Keratinocyte (primary cell): ENCODE measurements around the gene DKK2. TPM values are rescaled to one million over a fixed set of nuclear protein-coding genes. Genes with fewer than 3 reads are reported as not detected.

Experiments used
- DNase-seq: peaks from one replicate; pipeline ENCODE4 v3.0.0-alpha.2; 2011; ENCODE audit warnings: low read depth, missing footprints, low spot score
- FAIRE-seq: peaks from 2 replicates; lab custom pipeline; 2011; peaks lifted over from hg19 to GRCh38; lab: Jason Lieb, UNC
- H2AFZ ChIP-seq: 2 replicates; pipeline ENCODE4 v1.6.0; 2012; ENCODE audit warnings: low read length, control low read depth, inconsistent platforms; ENCODE audit not compliant: control insufficient read depth
- H3K27ac ChIP-seq: 2 replicates; pipeline ENCODE4 v1.5.1; 2011; ENCODE audit warnings: low read length; ENCODE audit not compliant: control insufficient read depth, insufficient read depth
- H3K27me3 ChIP-seq: 3 replicates; pipeline ENCODE4 v1.6.0; 2011; ENCODE audit warnings: low read length; ENCODE audit not compliant: control insufficient read depth, insufficient read depth; ENCODE audit errors: extremely low read depth
- H3K36me3 ChIP-seq, 2 experiments: 2 replicates in 1 of 2; 3 replicates in 1 of 2; pipeline ENCODE4 v1.5.1; 2011; ENCODE audit warnings: low read length in 2 of 2, mild to moderate bottlenecking in 1 of 2; ENCODE audit not compliant: control insufficient read depth in 2 of 2, insufficient read depth in 2 of 2; ENCODE audit errors: extremely low read depth in 1 of 2
- H3K4me1 ChIP-seq: 3 replicates; pipeline ENCODE4 v1.5.1; 2011; ENCODE audit warnings: low read length; ENCODE audit not compliant: control insufficient read depth, insufficient read depth; ENCODE audit errors: extremely low read depth
- H3K4me2 ChIP-seq: 3 replicates; pipeline ENCODE4 v1.6.0; 2011; ENCODE audit warnings: low read depth, low read length; ENCODE audit not compliant: control insufficient read depth, insufficient read depth; ENCODE audit errors: extremely low read depth
- H3K4me3 ChIP-seq, 3 experiments: fragments of 200-600 bp in 1 of 3; sonication (generic) in 1 of 3; 2 replicates in 2 of 3; 3 replicates in 1 of 3; pipeline ENCODE4 v1.5.1; 2011 to 2016; ENCODE audit warnings: low read length in 3 of 3, mild to moderate bottlenecking in 3 of 3, control low read depth in 2 of 3, inconsistent platforms in 1 of 3, low read depth in 1 of 3, mixed read lengths in 1 of 3, mixed run types in 1 of 3, moderate library complexity in 1 of 3; ENCODE audit not compliant: control insufficient read depth in 2 of 3, insufficient read depth in 2 of 3; ENCODE audit errors: extremely low read depth in 1 of 3
- H3K79me2 ChIP-seq: 2 replicates; pipeline ENCODE4 v1.6.0; 2012; ENCODE audit warnings: low read length; ENCODE audit not compliant: control insufficient read depth, insufficient read depth
- H3K9ac ChIP-seq: 3 replicates; pipeline ENCODE4 v1.6.0; 2011; ENCODE audit warnings: low read length; ENCODE audit not compliant: control insufficient read depth, insufficient read depth; ENCODE audit errors: extremely low read depth
- H3K9me1 ChIP-seq: 3 replicates; pipeline ENCODE4 v1.6.0; 2011; ENCODE audit warnings: low read length; ENCODE audit not compliant: control insufficient read depth, insufficient read depth; ENCODE audit errors: extremely low read depth
- H3K9me3 ChIP-seq: 2 replicates; pipeline ENCODE4 v1.5.1; 2012; ENCODE audit warnings: low read depth, low read length; ENCODE audit not compliant: control insufficient read depth
- H4K20me1 ChIP-seq: 3 replicates; pipeline ENCODE4 v1.6.0; 2011; ENCODE audit warnings: low read length; ENCODE audit not compliant: control insufficient read depth, insufficient read depth; ENCODE audit errors: extremely low read depth
- EZH2 ChIP-seq: IDR thresholded peaks from one replicate; pipeline ENCODE4 v1.6.1; 2012; ENCODE audit warnings: inconsistent platforms, mild to moderate bottlenecking, low read length, moderate library complexity
- dilution Hi-C: fragments of 300-500 bp; cut with MboI; formaldehyde crosslinking; loops from one replicate; pipeline ENCODE4 v1.7.0; 2020; ENCODE audit warnings: low sequenced_read_pairs; ENCODE audit not compliant: extremely low pct_ligation_motif_present
- polyA plus RNA-seq, 5 experiments: library from polyadenylated mRNA; depleted of rRNA in 3 of 5; stranded (reverse) in 3 of 5; stranded (forward) in 1 of 5; unstranded in 1 of 5; fragments of >200 nt; gene quantifications; 1 replicate in 1 of 5; 2 replicates in 3 of 5; 3 replicates in 1 of 5; pipeline versions ENCODE4 v1.2.1 to v1.2.3, GENCODE V29; 2011 to 2012; ENCODE audit warnings: missing spikeins in 2 of 5, low read depth in 1 of 5, low replicate concordance in 1 of 5
- TF ChIP-seq, protein P1 (sequence below), 3 experiments: IDR thresholded peaks in 1 of 3; conservative IDR thresholded peaks in 1 of 3; optimal IDR thresholded peaks in 1 of 3; 2 replicates in 2 of 3; 3 replicates in 1 of 3; pipeline versions ENCODE3 to v1.5.1; 2011; ENCODE audit warnings: low read length in 3 of 3, mild to moderate bottlenecking in 3 of 3, moderate library complexity in 2 of 3, control low read depth in 1 of 3, inconsistent platforms in 1 of 3; ENCODE audit not compliant: insufficient read depth in 2 of 3; ENCODE audit errors: extremely low read depth in 1 of 3

The DKK2 gene
- polyA plus RNA-seq, 1 donor (not counting 4 experiments of a cell fraction or from before 2014, with no cell fraction given): 0.08 TPM

DNA sequence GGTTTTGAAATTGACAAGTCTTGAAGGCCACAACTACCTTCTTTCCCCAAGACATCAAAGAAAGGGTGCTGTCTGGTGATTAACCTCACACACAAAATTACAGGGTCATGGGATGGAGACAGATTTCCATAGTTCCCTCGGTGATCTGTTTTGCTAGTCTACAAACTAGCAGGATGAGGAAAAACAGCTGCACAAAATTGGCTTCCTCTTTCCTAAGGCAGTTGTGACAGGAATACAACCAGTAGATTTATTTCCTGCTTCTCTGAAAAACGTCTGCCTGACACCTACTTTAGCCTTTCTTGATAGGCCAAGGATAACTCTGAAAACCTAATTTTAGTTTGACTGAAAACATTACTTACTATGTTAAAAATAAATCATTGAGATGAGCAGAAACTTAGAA lies 39.6 kb downstream of the DKK2 start:
- FAIRE-seq: no peak
- Histone ChIP-seq H3K4me3 (no peak overlapping the region), H3K9me3 (no peaks in the 10 kb centered on the region), H3K79me2 (no peaks in the 10 kb centered on the region), H3K27ac (no peak overlapping the region), H4K20me1 (no peaks in the 10 kb centered on the region), H3K9me1 (no peaks in the 10 kb centered on the region), H3K36me3 (no peaks in the 10 kb centered on the region), H3K4me1 (no peaks in the 10 kb centered on the region), H3K9ac (no peak overlapping the region), H3K27me3 (no peaks in the 10 kb centered on the region), H3K4me2 (no peak overlapping the region), H2AFZ (no peak overlapping the region)
- dilution Hi-C loops: no loop called here
- DNase-seq: no peak
- TF ChIP-seq, protein P1, sequence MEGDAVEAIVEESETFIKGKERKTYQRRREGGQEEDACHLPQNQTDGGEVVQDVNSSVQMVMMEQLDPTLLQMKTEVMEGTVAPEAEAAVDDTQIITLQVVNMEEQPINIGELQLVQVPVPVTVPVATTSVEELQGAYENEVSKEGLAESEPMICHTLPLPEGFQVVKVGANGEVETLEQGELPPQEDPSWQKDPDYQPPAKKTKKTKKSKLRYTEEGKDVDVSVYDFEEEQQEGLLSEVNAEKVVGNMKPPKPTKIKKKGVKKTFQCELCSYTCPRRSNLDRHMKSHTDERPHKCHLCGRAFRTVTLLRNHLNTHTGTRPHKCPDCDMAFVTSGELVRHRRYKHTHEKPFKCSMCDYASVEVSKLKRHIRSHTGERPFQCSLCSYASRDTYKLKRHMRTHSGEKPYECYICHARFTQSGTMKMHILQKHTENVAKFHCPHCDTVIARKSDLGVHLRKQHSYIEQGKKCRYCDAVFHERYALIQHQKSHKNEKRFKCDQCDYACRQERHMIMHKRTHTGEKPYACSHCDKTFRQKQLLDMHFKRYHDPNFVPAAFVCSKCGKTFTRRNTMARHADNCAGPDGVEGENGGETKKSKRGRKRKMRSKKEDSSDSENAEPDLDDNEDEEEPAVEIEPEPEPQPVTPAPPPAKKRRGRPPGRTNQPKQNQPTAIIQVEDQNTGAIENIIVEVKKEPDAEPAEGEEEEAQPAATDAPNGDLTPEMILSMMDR (optimal IDR thresholded peaks at IDR 0.05 in 1 of 3, IDR thresholded peaks at IDR 0.05 in 1 of 3, conservative IDR thresholded peaks at IDR 0.05 in 1 of 3; ENCODE audit: extremely low read depth in 1 of 3, insufficient read depth in 2 of 3, low read length in 3 of 3): no peak
- TF ChIP-seq EZH2: no peak

DNA sequence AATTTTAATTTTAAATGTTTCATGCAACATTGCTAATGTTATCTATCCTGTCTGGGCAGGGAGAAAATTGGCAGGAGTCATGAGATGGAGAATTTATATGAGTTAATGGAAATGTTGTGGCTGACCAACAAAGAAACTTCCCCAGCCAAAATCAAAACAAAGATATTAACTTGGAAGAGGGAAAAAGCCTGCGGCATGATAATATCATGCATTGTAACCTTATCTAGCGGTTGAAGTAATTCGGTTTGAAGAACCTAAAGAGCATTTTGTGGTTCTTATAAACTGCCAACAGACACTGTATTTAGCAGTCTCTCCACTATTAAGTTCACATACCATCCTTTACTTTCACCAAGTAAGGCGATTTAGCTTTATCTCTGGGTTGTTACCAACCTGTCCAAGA lies 42.3 kb downstream of the DKK2 start:
- H3K79me2 ChIP-seq: no peaks in the 10 kb centered on the region
- no peak for TF ChIP-seq EZH2
- TF ChIP-seq, protein P1 (optimal IDR thresholded peaks at IDR 0.05 in 1 of 3, IDR thresholded peaks at IDR 0.05 in 1 of 3, conservative IDR thresholded peaks at IDR 0.05 in 1 of 3; ENCODE audit: extremely low read depth in 1 of 3, insufficient read depth in 2 of 3, low read length in 3 of 3): no peak
- H3K9me3 ChIP-seq: no peaks in the 10 kb centered on the region
- FAIRE-seq: no peak
- no peak overlapping the region for H3K27ac ChIP-seq
- no peak overlapping the region for H2AFZ ChIP-seq
- H3K4me3 ChIP-seq: no peak overlapping the region
- H3K36me3 ChIP-seq: no peaks in the 10 kb centered on the region
- no peaks in the 10 kb centered on the region for H3K4me1 ChIP-seq
- H4K20me1 ChIP-seq: no peaks in the 10 kb centered on the region
- no peaks in the 10 kb centered on the region for H3K27me3 ChIP-seq
- H3K9ac ChIP-seq: no peak overlapping the region
- H3K4me2 ChIP-seq: no peak overlapping the region
- dilution Hi-C loops: no loop called here
- DNase-seq: no peak
- H3K9me1 ChIP-seq: no peaks in the 10 kb centered on the region
